Keratinocyte (primary cell): ENCODE results near the gene PRKCH. TPM values are rescaled to one million over a fixed set of nuclear protein-coding genes. Genes with fewer than 3 reads are reported as not detected.

Experiments used
- DNase-seq: peaks from one replicate; pipeline ENCODE4 v3.0.0-alpha.2; 2011; ENCODE audit warnings: low read depth, missing footprints, low spot score
- FAIRE-seq: peaks from 2 replicates; lab custom pipeline; 2011; peaks lifted over from hg19 to GRCh38; lab: Jason Lieb, UNC
- H2AFZ ChIP-seq: 2 replicates; pipeline ENCODE4 v1.6.0; 2012; ENCODE audit warnings: low read length, control low read depth, inconsistent platforms; ENCODE audit not compliant: control insufficient read depth
- H3K27ac ChIP-seq: 2 replicates; pipeline ENCODE4 v1.5.1; 2011; ENCODE audit warnings: low read length; ENCODE audit not compliant: control insufficient read depth, insufficient read depth
- H3K27me3 ChIP-seq: 3 replicates; pipeline ENCODE4 v1.6.0; 2011; ENCODE audit warnings: low read length; ENCODE audit not compliant: control insufficient read depth, insufficient read depth; ENCODE audit errors: extremely low read depth
- H3K36me3 ChIP-seq, 2 experiments: 2 replicates in 1 of 2; 3 replicates in 1 of 2; pipeline ENCODE4 v1.5.1; 2011; ENCODE audit warnings: low read length in 2 of 2, mild to moderate bottlenecking in 1 of 2; ENCODE audit not compliant: control insufficient read depth in 2 of 2, insufficient read depth in 2 of 2; ENCODE audit errors: extremely low read depth in 1 of 2
- H3K4me1 ChIP-seq: 3 replicates; pipeline ENCODE4 v1.5.1; 2011; ENCODE audit warnings: low read length; ENCODE audit not compliant: control insufficient read depth, insufficient read depth; ENCODE audit errors: extremely low read depth
- H3K4me2 ChIP-seq: 3 replicates; pipeline ENCODE4 v1.6.0; 2011; ENCODE audit warnings: low read depth, low read length; ENCODE audit not compliant: control insufficient read depth, insufficient read depth; ENCODE audit errors: extremely low read depth
- H3K4me3 ChIP-seq, 3 experiments: fragments of 200-600 bp in 1 of 3; sonication (generic) in 1 of 3; 2 replicates in 2 of 3; 3 replicates in 1 of 3; pipeline ENCODE4 v1.5.1; 2011 to 2016; ENCODE audit warnings: low read length in 3 of 3, mild to moderate bottlenecking in 3 of 3, control low read depth in 2 of 3, inconsistent platforms in 1 of 3, low read depth in 1 of 3, mixed read lengths in 1 of 3, mixed run types in 1 of 3, moderate library complexity in 1 of 3; ENCODE audit not compliant: control insufficient read depth in 2 of 3, insufficient read depth in 2 of 3; ENCODE audit errors: extremely low read depth in 1 of 3
- H3K79me2 ChIP-seq: 2 replicates; pipeline ENCODE4 v1.6.0; 2012; ENCODE audit warnings: low read length; ENCODE audit not compliant: control insufficient read depth, insufficient read depth
- H3K9ac ChIP-seq: 3 replicates; pipeline ENCODE4 v1.6.0; 2011; ENCODE audit warnings: low read length; ENCODE audit not compliant: control insufficient read depth, insufficient read depth; ENCODE audit errors: extremely low read depth
- H3K9me1 ChIP-seq: 3 replicates; pipeline ENCODE4 v1.6.0; 2011; ENCODE audit warnings: low read length; ENCODE audit not compliant: control insufficient read depth, insufficient read depth; ENCODE audit errors: extremely low read depth
- H3K9me3 ChIP-seq: 2 replicates; pipeline ENCODE4 v1.5.1; 2012; ENCODE audit warnings: low read depth, low read length; ENCODE audit not compliant: control insufficient read depth
- H4K20me1 ChIP-seq: 3 replicates; pipeline ENCODE4 v1.6.0; 2011; ENCODE audit warnings: low read length; ENCODE audit not compliant: control insufficient read depth, insufficient read depth; ENCODE audit errors: extremely low read depth
- EZH2 ChIP-seq: IDR thresholded peaks from one replicate; pipeline ENCODE4 v1.6.1; 2012; ENCODE audit warnings: inconsistent platforms, mild to moderate bottlenecking, low read length, moderate library complexity
- dilution Hi-C: fragments of 300-500 bp; cut with MboI; formaldehyde crosslinking; loops from one replicate; pipeline ENCODE4 v1.7.0; 2020; ENCODE audit warnings: low sequenced_read_pairs; ENCODE audit not compliant: extremely low pct_ligation_motif_present
- polyA plus RNA-seq, 5 experiments: library from polyadenylated mRNA; depleted of rRNA in 3 of 5; stranded (reverse) in 3 of 5; stranded (forward) in 1 of 5; unstranded in 1 of 5; fragments of >200 nt; gene quantifications; 1 replicate in 1 of 5; 2 replicates in 3 of 5; 3 replicates in 1 of 5; pipeline versions ENCODE4 v1.2.1 to v1.2.3, GENCODE V29; 2011 to 2012; ENCODE audit warnings: missing spikeins in 2 of 5, low read depth in 1 of 5, low replicate concordance in 1 of 5
- TF ChIP-seq, protein P1 (sequence below), 3 experiments: IDR thresholded peaks in 1 of 3; conservative IDR thresholded peaks in 1 of 3; optimal IDR thresholded peaks in 1 of 3; 2 replicates in 2 of 3; 3 replicates in 1 of 3; pipeline versions ENCODE3 to v1.5.1; 2011; ENCODE audit warnings: low read length in 3 of 3, mild to moderate bottlenecking in 3 of 3, moderate library complexity in 2 of 3, control low read depth in 1 of 3, inconsistent platforms in 1 of 3; ENCODE audit not compliant: insufficient read depth in 2 of 3; ENCODE audit errors: extremely low read depth in 1 of 3

The PRKCH gene
- polyA plus RNA-seq, 1 donor (not counting 4 experiments of a cell fraction or from before 2014, with no cell fraction given), result 13.7 TPM

DNA sequence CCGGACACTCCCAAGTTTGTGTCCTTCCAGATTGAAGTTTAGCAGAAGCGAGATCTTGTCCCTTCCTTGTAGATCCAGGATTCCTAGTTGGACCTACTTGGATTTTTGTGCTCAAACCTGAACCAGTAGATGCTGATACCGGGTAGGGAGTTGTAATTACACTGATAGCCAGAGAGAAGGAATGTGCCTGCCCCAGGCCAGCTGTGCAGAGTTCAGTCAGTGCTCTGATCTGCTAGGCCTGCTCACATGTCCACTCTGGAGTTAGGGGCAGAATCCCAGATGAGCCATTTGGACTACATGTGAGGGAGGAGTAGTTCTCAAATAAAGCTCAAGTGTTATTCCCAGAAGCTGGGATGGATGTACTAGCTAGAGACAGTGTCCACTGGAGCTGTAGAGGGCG is 65.7 kb downstream of the PRKCH start:
- Histone ChIP-seq H3K4me1 (peaks cover 24% of the 10 kb centered on the region), H3K9me3 (no peaks in the 10 kb centered on the region), H3K4me3 (no peak overlapping the region), H3K4me2 (no peak overlapping the region), H3K9me1 (no peaks in the 10 kb centered on the region), H2AFZ (no peak overlapping the region), H3K79me2 (peaks cover 7% of the 10 kb centered on the region), H3K27me3 (no peaks in the 10 kb centered on the region), H3K36me3 (no peaks in the 10 kb centered on the region), H3K9ac (no peak overlapping the region), H4K20me1 (no peaks in the 10 kb centered on the region), H3K27ac (no peak overlapping the region)
- FAIRE-seq (no peak), DNase-seq (no peak)
- dilution Hi-C loops, result no loop called here
- TF ChIP-seq, protein P1, sequence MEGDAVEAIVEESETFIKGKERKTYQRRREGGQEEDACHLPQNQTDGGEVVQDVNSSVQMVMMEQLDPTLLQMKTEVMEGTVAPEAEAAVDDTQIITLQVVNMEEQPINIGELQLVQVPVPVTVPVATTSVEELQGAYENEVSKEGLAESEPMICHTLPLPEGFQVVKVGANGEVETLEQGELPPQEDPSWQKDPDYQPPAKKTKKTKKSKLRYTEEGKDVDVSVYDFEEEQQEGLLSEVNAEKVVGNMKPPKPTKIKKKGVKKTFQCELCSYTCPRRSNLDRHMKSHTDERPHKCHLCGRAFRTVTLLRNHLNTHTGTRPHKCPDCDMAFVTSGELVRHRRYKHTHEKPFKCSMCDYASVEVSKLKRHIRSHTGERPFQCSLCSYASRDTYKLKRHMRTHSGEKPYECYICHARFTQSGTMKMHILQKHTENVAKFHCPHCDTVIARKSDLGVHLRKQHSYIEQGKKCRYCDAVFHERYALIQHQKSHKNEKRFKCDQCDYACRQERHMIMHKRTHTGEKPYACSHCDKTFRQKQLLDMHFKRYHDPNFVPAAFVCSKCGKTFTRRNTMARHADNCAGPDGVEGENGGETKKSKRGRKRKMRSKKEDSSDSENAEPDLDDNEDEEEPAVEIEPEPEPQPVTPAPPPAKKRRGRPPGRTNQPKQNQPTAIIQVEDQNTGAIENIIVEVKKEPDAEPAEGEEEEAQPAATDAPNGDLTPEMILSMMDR (optimal IDR thresholded peaks at IDR 0.05 in 1 of 3, IDR thresholded peaks at IDR 0.05 in 1 of 3, conservative IDR thresholded peaks at IDR 0.05 in 1 of 3; ENCODE audit: extremely low read depth in 1 of 3, insufficient read depth in 2 of 3, low read length in 3 of 3), result no peak
- no peak for TF ChIP-seq EZH2

DNA sequence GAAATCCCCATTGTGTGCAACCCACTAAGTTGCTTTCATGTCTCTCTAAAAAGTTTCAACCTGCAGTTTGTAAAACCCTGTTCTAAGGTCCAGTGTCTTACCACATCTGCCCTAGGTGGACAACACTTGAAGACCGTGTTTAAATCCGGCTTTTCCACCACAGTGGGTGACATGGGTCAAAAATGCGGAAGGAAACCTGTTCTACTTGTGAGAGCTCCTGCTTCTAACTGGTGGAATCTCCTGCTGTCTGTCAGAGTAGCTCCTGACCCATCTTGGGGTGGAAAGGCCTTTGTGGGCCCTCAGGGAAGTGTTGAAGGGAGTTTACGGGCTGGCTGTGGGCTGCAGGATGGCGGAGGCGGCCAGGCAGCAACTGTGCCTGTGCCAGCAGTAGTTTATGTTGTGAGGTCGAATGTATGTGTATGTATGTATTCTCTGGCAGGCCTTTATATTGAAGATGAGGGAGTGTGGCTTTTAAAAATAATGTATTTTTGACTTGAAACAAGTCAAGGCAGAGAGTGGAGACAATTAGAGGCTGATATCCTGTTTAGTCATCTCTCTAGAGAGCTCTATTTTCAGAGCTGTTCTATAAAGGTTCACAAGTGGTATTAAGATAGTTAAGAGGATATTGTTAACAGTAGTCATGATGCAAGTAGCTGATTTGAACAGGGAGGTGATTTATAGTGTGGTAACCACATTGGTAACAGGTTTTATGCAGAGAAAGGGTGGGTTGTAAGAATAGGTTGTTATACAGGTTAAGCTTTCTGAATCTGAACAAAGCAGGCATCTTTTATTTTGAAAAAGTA is 67.0 kb downstream of the PRKCH start:
- Histone ChIP-seq H3K27me3 (no peaks in the 10 kb centered on the region), H3K4me1 (peaks cover 24% of the 10 kb centered on the region), H3K9me3 (no peaks in the 10 kb centered on the region), H2AFZ (peak overlapping the region; percentile 70), H3K4me2 (peak overlapping the region; percentile 74), H3K4me3 (peak overlapping the region in 2 of 3 experiments; percentile 4 to 45), H3K9ac (peak overlapping the region; percentile 65), H3K9me1 (no peaks in the 10 kb centered on the region), H3K27ac (peak overlapping the region; percentile 91), H3K36me3 (no peaks in the 10 kb centered on the region), H4K20me1 (no peaks in the 10 kb centered on the region), H3K79me2 (peaks cover 7% of the 10 kb centered on the region)
- DNase-seq (peak; percentile 52), FAIRE-seq (peak; percentile 76)
- TF ChIP-seq, protein P1 (optimal IDR thresholded peaks at IDR 0.05 in 1 of 3, IDR thresholded peaks at IDR 0.05 in 1 of 3, conservative IDR thresholded peaks at IDR 0.05 in 1 of 3; ENCODE audit: extremely low read depth in 1 of 3, insufficient read depth in 2 of 3, low read length in 3 of 3), result no peak
- dilution Hi-C loops, result no loop called here
